A549 (cell line): ENCODE data around the gene MAP3K12.

ENCODE experiments used
- CHD4 ChIP-seq: fragments of 200-600 bp; sonication (generic); IDR thresholded peaks from 2 replicates; pipeline ENCODE4 v1.6.1; 2016; ENCODE audit warnings: antibody characterized with exemption, mild to moderate bottlenecking, borderline replicate concordance
- JUNB ChIP-seq: fragments of >200 bp; sonication (Bioruptor Twin); formaldehyde crosslinking; IDR thresholded peaks from 2 replicates; pipeline ENCODE4 v1.6.1; 2016
- MYC ChIP-seq: IDR thresholded peaks from 2 replicates; pipeline ENCODE4 v1.6.1; 2012; ENCODE audit warnings: mild to moderate bottlenecking, inconsistent platforms, low read length, improper control_type of control experiment, borderline replicate concordance
- PHF8 ChIP-seq: fragments of 200-600 bp; sonication (generic); IDR thresholded peaks from 2 replicates; pipeline ENCODE4 v1.6.1; 2016; ENCODE audit warnings: low read depth, mild to moderate bottlenecking, antibody characterized with exemption, moderate library complexity, borderline replicate concordance
- POLR2A ChIP-seq: IDR thresholded peaks from 2 replicates; pipeline ENCODE4 v1.6.1; 2012; ENCODE audit warnings: mild to moderate bottlenecking, low read length
- ZFP36 ChIP-seq: fragments of 450-650 bp; IDR thresholded peaks from 2 replicates; pipeline ENCODE4 v1.6.1; 2014; ENCODE audit warnings: borderline replicate concordance; ENCODE audit not compliant: partially characterized antibody
- TF ChIP-seq, protein P1 (sequence below): fragments of >200 bp; sonication (Bioruptor Twin); formaldehyde crosslinking; IDR thresholded peaks from 3 replicates; pipeline ENCODE4 v1.5.1; 2016
- TF ChIP-seq, protein P2 (sequence below): IDR thresholded peaks from 2 replicates; pipeline ENCODE4 v1.6.1; 2012

DNA sequence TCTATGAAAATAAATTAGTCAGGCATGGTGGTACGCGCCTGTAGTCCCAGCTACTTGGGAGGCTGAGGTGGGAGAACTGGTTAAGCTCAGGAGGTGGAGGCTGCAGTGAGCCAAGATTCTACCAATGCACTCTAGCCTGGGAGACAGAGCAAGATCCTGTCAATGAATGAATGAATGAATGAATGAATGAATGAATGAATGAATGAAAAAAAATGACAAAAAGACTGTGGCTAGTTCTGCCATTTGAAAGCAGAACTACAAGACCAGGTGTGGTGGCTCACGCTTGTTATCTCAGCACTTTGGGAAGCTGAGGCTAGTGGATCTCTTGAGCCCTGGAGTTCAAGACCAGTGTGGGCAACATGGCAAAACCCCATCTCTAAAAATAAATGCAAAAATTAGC, 40.3 kb upstream of the MAP3K12 start:
- TF ChIP-seq, protein P1, sequence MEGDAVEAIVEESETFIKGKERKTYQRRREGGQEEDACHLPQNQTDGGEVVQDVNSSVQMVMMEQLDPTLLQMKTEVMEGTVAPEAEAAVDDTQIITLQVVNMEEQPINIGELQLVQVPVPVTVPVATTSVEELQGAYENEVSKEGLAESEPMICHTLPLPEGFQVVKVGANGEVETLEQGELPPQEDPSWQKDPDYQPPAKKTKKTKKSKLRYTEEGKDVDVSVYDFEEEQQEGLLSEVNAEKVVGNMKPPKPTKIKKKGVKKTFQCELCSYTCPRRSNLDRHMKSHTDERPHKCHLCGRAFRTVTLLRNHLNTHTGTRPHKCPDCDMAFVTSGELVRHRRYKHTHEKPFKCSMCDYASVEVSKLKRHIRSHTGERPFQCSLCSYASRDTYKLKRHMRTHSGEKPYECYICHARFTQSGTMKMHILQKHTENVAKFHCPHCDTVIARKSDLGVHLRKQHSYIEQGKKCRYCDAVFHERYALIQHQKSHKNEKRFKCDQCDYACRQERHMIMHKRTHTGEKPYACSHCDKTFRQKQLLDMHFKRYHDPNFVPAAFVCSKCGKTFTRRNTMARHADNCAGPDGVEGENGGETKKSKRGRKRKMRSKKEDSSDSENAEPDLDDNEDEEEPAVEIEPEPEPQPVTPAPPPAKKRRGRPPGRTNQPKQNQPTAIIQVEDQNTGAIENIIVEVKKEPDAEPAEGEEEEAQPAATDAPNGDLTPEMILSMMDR, result no peak
- TF ChIP-seq CHD4, result no peak
- TF ChIP-seq, protein P2, sequence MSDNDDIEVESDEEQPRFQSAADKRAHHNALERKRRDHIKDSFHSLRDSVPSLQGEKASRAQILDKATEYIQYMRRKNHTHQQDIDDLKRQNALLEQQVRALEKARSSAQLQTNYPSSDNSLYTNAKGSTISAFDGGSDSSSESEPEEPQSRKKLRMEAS, result no peak
- TF ChIP-seq POLR2A, result no peak
- no peak for TF ChIP-seq JUNB
- TF ChIP-seq MYC, result no peak
- TF ChIP-seq PHF8, result no peak
- TF ChIP-seq ZFP36, result no peak
